HG03060 (cell line): ENCODE measurements around the gene STIL.
"Not testable (repeated sequence)": the region's sequence is repeated elsewhere in the genome, so short reads cannot be mapped to it uniquely, and the experiment has no call there.

Source experiments
- ATAC-seq: cut with Tn5 transposase; IDR thresholded peaks from one replicate; pipeline ENCODE4 v1.9.1; 2021; ENCODE audit warnings: low read depth, moderate number of reproducible peaks; ENCODE audit not compliant: unreplicated experiment

The STIL gene

GRCh38 chr1:47313915-47314664 is at the start of gene STIL:
STIL (minus strand) TSS chr1:47314147; CDS start chr1:47310319, 3,828 bp downstream.
- peak; percentile 97 for ATAC-seq

GRCh38 chr1:47362828-47363227 is 48.9 kb upstream of the STIL start:
- ATAC-seq, result no peak

GRCh38 chr1:47361380-47361779 is 47.4 kb upstream of the STIL start:
- ATAC-seq, result no peak

- peak; percentile 88 for ATAC-seq
Observed at GRCh38 chr1:47351305-47351704, 37.4 kb upstream of the STIL start.

GRCh38 chr1:47348246-47348645 is 34.3 kb upstream of the STIL start:
- ATAC-seq, result no peak

- ATAC-seq, result no peak
Observed at GRCh38 chr1:47347735-47348134, 33.8 kb upstream of the STIL start.

GRCh38 chr1:47346979-47347378 is 33.0 kb upstream of the STIL start:
- not testable (repeated sequence) for ATAC-seq

- ATAC-seq, result no peak
Observed at GRCh38 chr1:47340227-47340626, 26.3 kb upstream of the STIL start.

GRCh38 chr1:47338249-47339077 is 24.5 kb upstream of the STIL start:
- ATAC-seq, result no peak

GRCh38 chr1:47337350-47337749 is 23.4 kb upstream of the STIL start:
- ATAC-seq, result no peak

GRCh38 chr1:47334765-47335435 is 21.0 kb upstream of the STIL start:
- ATAC-seq, result no peak

- peak; percentile 38 for ATAC-seq
Observed at GRCh38 chr1:47333922-47334764, 20.2 kb upstream of the STIL start.

GRCh38 chr1:47333578-47333921 is 19.6 kb upstream of the STIL start, which contains the start of gene CMPK1:
CMPK1 (plus strand) TSS chr1:47333790; CDS start chr1:47333946, 156 bp downstream.
- peak; percentile 62 for ATAC-seq

- ATAC-seq, result no peak
Observed at GRCh38 chr1:47332779-47333577, 19.0 kb upstream of the STIL start.

- no peak for ATAC-seq
Observed at GRCh38 chr1:47331875-47332274, 17.9 kb upstream of the STIL start.

- no peak for ATAC-seq
Observed at GRCh38 chr1:47330212-47330611, 16.3 kb upstream of the STIL start.

- ATAC-seq, result no peak
Observed at GRCh38 chr1:47328992-47329391, 15.0 kb upstream of the STIL start.

GRCh38 chr1:47326271-47326670 is 12.3 kb upstream of the STIL start:
- ATAC-seq, result no peak

- ATAC-seq, result no peak
Observed at GRCh38 chr1:47325528-47325927, 11.6 kb upstream of the STIL start.
